DOHH2 (cell line): ENCODE results near the gene LRRC61.

ENCODE experiments used
- H3F3A ChIP-seq: fragments of 200-600 bp; sonication (generic), shearing (Covaris generic); 2 replicates; pipeline ENCODE4 v1.6.0; 2016; ENCODE audit warnings: antibody characterized with exemption, mild to moderate bottlenecking; ENCODE audit not compliant: control insufficient read depth, insufficient read depth
- H3K27ac ChIP-seq: fragments of 200-600 bp; sonication (generic); 2 replicates; pipeline ENCODE4 v1.5.1; 2014; ENCODE audit warnings: low read depth, mild to moderate bottlenecking, low read length, moderate library complexity
- H3K27me3 ChIP-seq: fragments of 200-600 bp; sonication (generic); 2 replicates; pipeline ENCODE4 v1.6.1; 2014; ENCODE audit warnings: mild to moderate bottlenecking, low read length, mixed read lengths; ENCODE audit not compliant: control insufficient read depth
- H3K36me3 ChIP-seq: fragments of 200-600 bp; sonication (generic); 2 replicates; pipeline ENCODE4 v1.6.1; 2014; ENCODE audit warnings: mild to moderate bottlenecking, low read length, moderate library complexity, mixed read lengths; ENCODE audit not compliant: control insufficient read depth
- H3K4me1 ChIP-seq: fragments of 200-600 bp; sonication (generic); 2 replicates; pipeline ENCODE4 v1.6.1; 2014; ENCODE audit warnings: mild to moderate bottlenecking, low read length, mixed read lengths; ENCODE audit not compliant: control insufficient read depth
- H3K4me2 ChIP-seq: fragments of 200-600 bp; sonication (generic); 2 replicates; pipeline ENCODE4 v1.6.0; 2014; ENCODE audit warnings: mild to moderate bottlenecking, low read length, moderate library complexity
- H3K4me3 ChIP-seq: fragments of 200-600 bp; sonication (generic); 2 replicates; pipeline ENCODE4 v1.5.1; 2014; ENCODE audit warnings: mild to moderate bottlenecking, low read length, mixed read lengths
- H3K79me2 ChIP-seq: fragments of 200-600 bp; sonication (generic); 2 replicates; pipeline ENCODE4 v1.6.1; 2014; ENCODE audit warnings: mild to moderate bottlenecking, low read length, mixed read lengths; ENCODE audit not compliant: control insufficient read depth
- H3K9me2 ChIP-seq: fragments of 200-600 bp; sonication (generic); replicated peaks from 2 replicates; pipeline ENCODE4 v1.6.1; 2014; ENCODE audit warnings: mild to moderate bottlenecking, low read length, mixed read lengths; ENCODE audit not compliant: control insufficient read depth
- H3K9me3 ChIP-seq: fragments of 200-600 bp; sonication (generic); 2 replicates; pipeline ENCODE4 v1.6.1; 2014; ENCODE audit warnings: antibody characterized with exemption, low read length, mixed read lengths; ENCODE audit not compliant: control insufficient read depth, insufficient read depth
- H4K20me1 ChIP-seq: fragments of 200-600 bp; sonication (generic); 2 replicates; pipeline ENCODE4 v1.6.0; 2014; ENCODE audit warnings: low read depth, mild to moderate bottlenecking, antibody characterized with exemption, low read length, moderate library complexity; ENCODE audit not compliant: control insufficient read depth, insufficient read depth
- CTCF ChIP-seq: fragments of 200-600 bp; sonication (generic); IDR thresholded peaks from one replicate; pipeline ENCODE4 v1.5.1; 2014; ENCODE audit warnings: antibody characterized with exemption, mild to moderate bottlenecking, low read depth, low read length; ENCODE audit not compliant: poor library complexity, severe bottlenecking
- EZH2phosphoT487 ChIP-seq: fragments of 200-600 bp; sonication (generic); IDR thresholded peaks from 2 replicates; pipeline ENCODE4 v1.6.1; 2017; ENCODE audit warnings: borderline replicate concordance, mild to moderate bottlenecking, antibody characterized with exemption, low read length, moderate library complexity, mixed read lengths

Gene LRRC61

GRCh38 chr7:150337659-150338081 is 14.5 kb downstream of the LRRC61 start:
- H3K79me2 ChIP-seq, result no peaks in the 10 kb centered on the region
- no peak for TF ChIP-seq EZH2phosphoT487
- H3K9me3 ChIP-seq, result peaks cover 3% of the 10 kb centered on the region; the same call in 1 of the 2 replicates
- no peaks in the 10 kb centered on the region for H3F3A ChIP-seq
- H4K20me1 ChIP-seq, result 0 out of 2 replicates have a peak, but pooled peaks cover 3% of the 10 kb centered on the region
- no peaks in the 10 kb centered on the region for H3K4me1 ChIP-seq
- H3K27me3 ChIP-seq, result no peaks in the 10 kb centered on the region
- H3K4me2 ChIP-seq, result no peak overlapping the region
- H3K4me3 ChIP-seq, result no peak overlapping the region
- no peaks in the 10 kb centered on the region for H3K9me2 ChIP-seq
- H3K36me3 ChIP-seq, result peaks cover 13% of the 10 kb centered on the region
- H3K27ac ChIP-seq, result no peak overlapping the region

- no peak overlapping the region for H3K27ac ChIP-seq
- H3K4me1 ChIP-seq, result no peaks in the 10 kb centered on the region
- TF ChIP-seq CTCF (no peak), EZH2phosphoT487 (no peak)
Measured at GRCh38 chr7:150338166-150338829, 15.1 kb downstream of the LRRC61 start.

GRCh38 chr7:150339409-150339809 is 16.3 kb downstream of the LRRC61 start:
- Histone ChIP-seq H3K79me2 (no peaks in the 10 kb centered on the region), H4K20me1 (no peaks in the 10 kb centered on the region), H3F3A (no peaks in the 10 kb centered on the region), H3K36me3 (peaks cover 12% of the 10 kb centered on the region), H3K9me2 (no peaks in the 10 kb centered on the region), H3K4me1 (no peaks in the 10 kb centered on the region), H3K9me3 (peaks cover 11% of the 10 kb centered on the region; the same call in 1 of the 2 replicates), H3K27ac (no peak overlapping the region), H3K27me3 (no peaks in the 10 kb centered on the region), H3K4me3 (no peak overlapping the region), H3K4me2 (no peak overlapping the region)
- TF ChIP-seq CTCF, result no peak
- TF ChIP-seq EZH2phosphoT487, result no peak

More at GRCh38 chr7:150338166-150338829, 15.1 kb downstream of the LRRC61 start:
- Histone ChIP-seq H3K4me2 (no peak overlapping the region), H4K20me1 (0 out of 2 replicates have a peak, but pooled peaks cover 3% of the 10 kb centered on the region), H3F3A (no peaks in the 10 kb centered on the region), H3K27me3 (no peaks in the 10 kb centered on the region), H3K36me3 (peaks cover 12% of the 10 kb centered on the region), H3K79me2 (no peaks in the 10 kb centered on the region), H3K9me3 (peaks cover 3% of the 10 kb centered on the region; the same call in 1 of the 2 replicates), H3K4me3 (no peak overlapping the region), H3K9me2 (no peaks in the 10 kb centered on the region)

- Histone ChIP-seq H3K4me1 (no peaks in the 10 kb centered on the region), H3K4me3 (no peak overlapping the region), H3K79me2 (no peaks in the 10 kb centered on the region), H3K36me3 (peaks cover 12% of the 10 kb centered on the region), H3K9me2 (no peaks in the 10 kb centered on the region), H3K27me3 (no peaks in the 10 kb centered on the region), H3K9me3 (peaks cover 11% of the 10 kb centered on the region; the same call in 1 of the 2 replicates), H3K4me2 (no peak overlapping the region), H3K27ac (no peak overlapping the region), H3F3A (no peaks in the 10 kb centered on the region), H4K20me1 (no peaks in the 10 kb centered on the region)
- no peak for TF ChIP-seq CTCF
- TF ChIP-seq EZH2phosphoT487, result no peak
Measured at GRCh38 chr7:150340024-150340749, 17.0 kb downstream of the LRRC61 start.
